Left renal cortex interstitium (tissue), 4 donors: ENCODE measurements around the gene TUBGCP2. TPM values are rescaled to one million over a fixed set of nuclear protein-coding genes. Genes with fewer than 3 reads are reported as not detected.
"Not testable (repeated sequence)": the region's sequence is repeated elsewhere in the genome, so short reads cannot be mapped to it uniquely, and the experiment has no call there.

Source experiments
- DNase-seq, 4 donors: peaks; one replicate each; pipeline ENCODE4 v3.0.0-alpha.2; 2013; ENCODE audit warnings: low read depth in 4 of 4, low spot score in 2 of 4, missing footprints in 1 of 4
- polyA plus RNA-seq, 4 donors: library from polyadenylated mRNA; unstranded; fragments of 120-200 nt; gene quantifications; one replicate each; pipeline ENCODE4 v1.2.1, GENCODE V29; 2013; ENCODE audit not compliant: insufficient read length in 4 of 4

TUBGCP2 gene
- polyA plus RNA-seq, 4 donors, result 62.0 to 77.6 (median 70.2) TPM

GRCh38 chr10:133270204-133270603, 38.5 kb downstream of the TUBGCP2 start:
- no peak for DNase-seq

GRCh38 chr10:133269367-133269766, 39.3 kb downstream of the TUBGCP2 start:
- no peak for DNase-seq

DNA sequence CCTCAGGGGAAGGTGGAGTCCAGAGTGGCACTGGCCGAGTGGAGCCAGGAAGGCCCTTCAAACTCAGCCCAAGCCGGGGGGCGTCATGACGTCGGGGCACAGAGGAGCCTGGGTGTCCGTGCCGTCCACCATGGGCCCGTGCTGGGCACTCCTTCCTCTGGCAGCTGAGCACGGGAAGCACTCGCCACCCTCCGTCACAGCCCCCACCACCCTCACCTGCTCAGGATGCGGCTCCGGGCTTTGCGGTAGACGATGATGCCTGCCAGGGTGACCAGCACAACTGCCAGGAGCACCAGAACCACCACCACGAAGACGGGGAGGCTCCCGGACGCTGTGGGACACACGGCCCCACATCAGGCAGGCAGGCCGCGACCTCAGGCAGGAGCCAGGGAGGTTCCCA, 40.1 kb downstream of the TUBGCP2 start:
- no peak for DNase-seq

DNA sequence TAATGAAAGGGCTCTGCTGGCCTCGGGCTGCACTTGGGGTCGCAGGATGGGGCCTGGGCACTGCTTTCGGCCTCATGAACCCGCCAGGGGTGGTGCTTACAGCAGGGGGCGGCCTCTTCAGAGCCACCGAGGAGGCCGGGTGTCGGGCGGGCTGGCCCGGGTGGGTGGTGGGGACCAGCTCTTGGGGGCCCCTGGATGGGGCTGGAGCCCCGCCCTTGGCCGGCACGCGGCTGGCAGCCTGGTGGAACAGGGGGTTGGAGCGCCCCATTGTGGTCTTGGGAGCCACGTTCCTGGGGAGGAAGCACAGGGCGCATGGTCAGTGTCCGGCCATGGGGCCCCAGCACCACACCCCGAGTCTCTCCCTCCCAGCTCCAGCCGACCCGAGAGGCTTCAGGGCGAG, 40.8 kb downstream of the TUBGCP2 start:
- no peak for DNase-seq

DNA sequence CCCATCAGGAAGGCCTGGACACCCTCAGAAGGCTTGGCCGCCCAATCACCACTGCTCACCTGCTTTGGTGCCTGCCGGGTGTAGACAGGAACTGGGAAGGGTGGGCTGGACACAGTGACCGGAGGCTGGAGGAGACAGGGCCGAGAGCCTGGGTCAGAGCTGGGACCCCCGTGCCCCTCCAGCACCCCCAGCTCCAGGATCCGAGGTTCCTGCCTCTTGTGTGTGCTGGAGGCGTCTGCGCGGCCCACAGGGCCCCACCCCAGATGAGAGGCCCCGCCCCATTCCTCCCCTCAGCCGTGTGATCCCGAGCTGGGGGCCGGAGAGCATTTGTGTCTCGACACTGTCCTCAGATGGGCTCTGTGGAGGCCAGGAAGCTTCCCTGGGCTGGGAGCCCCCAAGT, 41.4 kb downstream of the TUBGCP2 start:
- no peak for DNase-seq

DNA sequence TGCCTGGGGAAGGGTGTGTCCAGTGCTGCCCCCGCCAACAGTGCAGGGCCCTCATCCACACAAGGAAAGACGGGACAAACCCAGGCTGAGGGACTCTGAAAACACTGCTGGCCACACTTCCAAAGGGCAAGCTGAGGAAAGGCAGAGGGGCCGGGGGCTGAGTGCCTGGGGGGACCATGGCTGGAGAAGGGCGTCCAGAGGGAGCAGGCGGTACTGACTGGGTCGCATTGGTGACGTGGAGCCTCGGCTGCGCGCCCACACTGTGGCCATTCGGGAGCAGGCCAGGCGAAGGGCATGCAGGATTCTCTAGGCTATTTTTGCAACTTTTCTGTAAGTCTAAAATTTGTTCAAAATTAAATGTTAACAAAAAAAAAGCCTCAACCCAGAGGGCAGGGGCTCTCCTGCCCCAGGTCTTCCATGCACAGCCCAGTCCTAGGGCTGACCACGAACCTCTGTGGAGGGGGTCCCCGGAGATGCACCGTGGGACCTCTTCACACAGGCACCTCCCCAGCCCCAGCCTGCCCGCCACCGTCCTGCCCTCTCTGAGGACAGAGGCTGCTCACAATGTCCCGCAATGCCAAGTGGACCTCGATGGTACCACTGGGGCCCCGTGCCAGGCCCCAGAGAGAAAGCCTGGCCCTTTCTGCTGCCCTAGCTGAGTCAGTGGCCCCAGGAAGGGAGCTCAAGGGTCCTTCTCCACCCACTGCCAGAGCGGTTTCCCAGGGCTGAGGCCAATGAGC, 42.4 kb downstream of the TUBGCP2 start:
- no peak for DNase-seq

- DNase-seq, result not testable (repeated sequence)
These were observed 43.6 kb downstream of the TUBGCP2 start for GRCh38 chr10:133265052-133265451.

GRCh38 chr10:133264461-133264860, 44.2 kb downstream of the TUBGCP2 start:
- DNase-seq, result no peak

DNA sequence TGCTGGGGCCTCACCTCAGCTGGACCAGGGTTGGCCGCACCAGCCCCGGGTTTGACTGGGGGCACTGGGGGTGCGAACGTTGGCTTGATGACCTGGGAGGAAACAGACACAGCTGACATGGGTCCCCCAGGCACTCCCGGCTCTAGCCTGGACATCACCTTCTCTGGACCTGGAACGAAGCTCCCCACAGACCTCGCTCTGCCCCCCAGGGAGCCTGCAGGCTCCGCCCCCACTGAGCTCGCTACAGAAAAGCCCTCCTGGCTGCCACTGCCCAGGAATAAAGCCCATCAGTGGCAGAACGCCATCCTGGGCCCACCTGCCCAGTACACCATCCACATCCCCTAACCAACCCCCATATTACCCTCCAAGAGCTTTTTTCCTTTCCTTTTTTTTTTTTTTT, 45.0 kb downstream of the TUBGCP2 start:
- no peak for DNase-seq

- DNase-seq, result no peak
These were observed 46.0 kb downstream of the TUBGCP2 start for GRCh38 chr10:133262696-133263095.

- DNase-seq, result no peak
These were observed 46.8 kb downstream of the TUBGCP2 start for GRCh38 chr10:133261726-133262325.

DNA sequence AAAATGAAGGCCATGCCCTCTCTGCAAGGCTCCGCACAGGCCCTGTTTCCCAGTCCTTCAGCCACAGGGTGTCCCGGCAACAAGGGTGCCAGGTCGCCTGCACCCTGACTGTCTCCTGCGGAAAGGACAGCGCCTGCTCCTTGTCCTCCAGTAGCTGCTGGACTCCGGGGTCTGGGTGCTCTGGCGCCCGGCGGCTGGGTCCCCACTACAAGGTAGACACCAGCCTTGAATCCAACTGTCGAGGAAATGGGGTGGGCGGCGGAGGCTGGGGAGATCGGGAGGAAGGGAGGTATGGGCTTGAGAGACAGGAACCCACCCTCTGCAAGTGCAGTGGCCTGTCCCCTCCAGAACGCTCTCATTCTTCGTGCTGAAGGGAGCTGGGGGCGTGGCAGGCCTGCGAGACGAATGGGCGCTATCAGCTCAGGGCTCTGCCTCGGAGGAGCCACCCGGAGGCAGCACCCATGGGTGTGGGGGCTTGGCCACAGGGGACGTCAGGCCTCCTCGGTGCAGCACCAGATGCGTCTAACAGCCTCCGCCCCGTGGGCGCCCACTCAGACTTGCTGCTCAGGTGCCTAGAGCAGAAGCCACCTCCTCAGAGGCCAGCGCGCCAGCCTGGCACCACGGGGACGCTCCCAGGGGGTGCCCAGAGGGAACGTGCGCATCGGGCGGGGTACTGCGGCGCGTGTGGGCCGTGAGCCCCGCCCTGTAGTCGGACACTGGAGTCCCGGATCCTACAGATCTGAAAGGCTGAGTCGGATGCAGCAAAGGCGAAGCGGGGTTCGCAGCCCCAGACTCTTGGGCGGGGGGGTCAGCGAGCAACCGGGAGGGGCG, 47.6 kb downstream of the TUBGCP2 start:
- no peak for DNase-seq

DNA sequence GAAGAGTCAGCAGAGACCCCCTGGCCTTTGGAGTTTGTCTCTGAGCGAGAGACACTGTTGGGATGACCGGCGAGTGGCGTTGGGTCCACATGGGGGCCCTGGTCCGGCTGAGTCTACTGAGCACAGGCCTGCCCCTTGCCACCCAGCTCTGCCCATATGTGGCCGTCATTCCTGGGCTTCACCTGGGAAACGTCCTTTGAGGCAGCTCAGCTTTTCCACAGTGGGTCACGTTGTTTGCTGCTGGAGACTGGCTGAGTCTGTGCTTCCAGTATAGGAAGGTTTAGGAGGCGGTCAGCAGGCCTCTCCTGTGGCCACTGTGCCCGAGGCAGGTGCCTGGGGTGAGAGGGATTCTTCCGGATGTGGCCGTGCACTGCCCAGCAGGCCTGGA, 49.1 kb downstream of the TUBGCP2 start:
- DNase-seq, result no peak

DNA sequence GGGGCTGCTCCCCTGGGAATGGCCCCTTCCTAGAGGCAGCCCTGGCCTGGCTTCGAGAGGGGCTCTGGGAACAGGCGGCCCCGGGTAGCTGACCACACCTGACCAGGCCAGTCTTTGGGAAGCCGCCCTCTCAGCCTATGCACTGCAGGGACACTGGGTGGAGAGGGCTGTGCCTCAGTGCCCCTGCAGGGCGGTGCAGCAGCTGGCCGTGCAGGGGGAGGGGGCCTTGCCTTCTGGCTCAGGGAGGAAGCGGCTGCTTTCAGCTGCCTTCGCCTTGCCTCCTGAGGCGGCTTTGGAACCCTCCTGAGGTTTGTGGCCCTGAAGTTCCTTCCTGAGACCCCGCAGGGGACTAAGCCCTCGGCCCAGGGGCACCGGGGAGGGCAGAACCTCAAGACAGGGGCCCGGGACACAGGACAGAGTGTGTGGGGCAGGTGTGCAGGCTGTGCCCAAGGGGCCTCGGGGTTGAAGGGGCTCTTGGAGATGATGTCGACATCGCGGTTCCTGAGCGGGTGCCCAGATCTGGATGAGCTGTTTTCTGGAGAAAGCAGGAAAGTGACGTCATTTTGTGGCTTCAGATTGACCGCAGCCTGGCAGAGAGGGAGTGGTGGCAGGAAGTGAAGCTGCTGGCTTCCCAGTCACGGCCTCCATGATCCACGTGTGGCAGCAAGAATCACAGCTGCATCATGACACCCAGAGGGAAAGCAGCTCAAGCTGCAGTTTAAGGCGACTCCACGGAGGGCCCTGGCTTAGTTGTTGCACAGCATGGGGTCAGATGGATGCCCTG, 49.7 kb downstream of the TUBGCP2 start:
- DNase-seq, result no peak

GRCh38 chr10:133258066-133258817, 50.4 kb downstream of the TUBGCP2 start:
- DNase-seq, result no peak

DNA sequence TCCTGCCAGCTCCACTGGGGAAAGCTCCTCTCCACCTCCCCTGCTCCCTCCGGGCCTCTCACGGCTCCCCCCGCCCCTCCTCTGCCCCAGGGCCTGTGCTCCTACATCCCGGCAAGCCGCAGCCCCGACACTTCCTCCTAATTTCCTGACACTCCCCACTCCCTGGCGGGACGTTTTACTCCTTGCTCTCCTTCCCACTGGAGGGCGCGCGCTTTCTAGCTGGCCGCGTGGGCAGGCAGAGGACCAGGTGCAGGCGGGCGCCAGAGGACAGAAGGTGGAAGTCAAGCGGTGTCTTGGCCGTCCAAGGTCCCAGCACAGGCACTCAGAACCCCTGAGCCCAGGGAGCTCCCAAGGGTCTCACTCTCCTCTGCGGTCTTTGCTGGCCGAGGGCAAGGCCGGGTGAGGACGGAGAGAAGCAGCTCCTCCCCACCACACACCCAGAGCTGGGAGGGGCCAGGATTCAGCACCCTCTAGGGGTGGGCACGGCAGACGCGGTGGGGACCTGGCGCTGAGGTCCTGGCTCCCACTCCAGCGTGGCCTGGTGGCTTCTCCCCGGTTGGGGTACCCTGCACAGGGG, 51.1 kb downstream of the TUBGCP2 start:
- no peak for DNase-seq

DNA sequence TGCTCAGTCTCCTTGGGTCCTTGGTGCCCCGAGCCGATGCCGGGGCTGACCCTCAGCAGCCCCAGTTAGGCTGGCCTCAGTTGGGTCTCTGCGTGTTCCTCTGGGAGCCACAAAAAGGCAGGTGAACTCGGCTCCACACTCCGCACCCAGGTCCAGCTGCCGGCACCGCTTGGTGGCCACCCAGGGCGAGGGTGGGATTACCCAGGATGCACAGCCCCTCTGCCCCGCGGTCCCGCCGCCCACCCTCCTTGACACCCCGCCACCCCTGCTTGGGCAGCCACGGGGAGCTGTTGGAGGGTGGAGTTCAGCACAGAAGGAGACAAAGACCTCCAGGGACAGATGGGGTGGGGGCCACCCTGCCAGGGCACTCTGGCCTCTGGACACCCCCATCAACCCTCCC, 53.3 kb downstream of the TUBGCP2 start:
- DNase-seq, result no peak

- no peak for DNase-seq
These were observed 54.1 kb downstream of the TUBGCP2 start for GRCh38 chr10:133254421-133255120.

- no peak for DNase-seq
These were observed 55.2 kb downstream of the TUBGCP2 start for GRCh38 chr10:133253361-133253955.
